Measurements from ENCODE around the gene CACNG1.

GRCh38 chr17:67098006-67098405 is 53.7 kb downstream of the CACNG1 start:
- TF ChIP-seq RAD21 (IDR thresholded peaks at IDR 0.05; ENCODE audit: low read length): no peak
- TF ChIP-seq CTCF (conservative IDR thresholded peaks at IDR 0.05; ENCODE audit: low read depth, low read length): no peak
- no peak for TF ChIP-seq FOS (IDR thresholded peaks at IDR 0.05; ENCODE audit: low read depth, low read length)
- TF ChIP-seq MXI1 (IDR thresholded peaks at IDR 0.05; ENCODE audit: borderline replicate concordance, low read depth, low read length): no peak
- TF ChIP-seq USF2 (IDR thresholded peaks at IDR 0.05; ENCODE audit: low read depth, low read length): no peak
- no peak for TF ChIP-seq ELK1 (IDR thresholded peaks at IDR 0.05; ENCODE audit: borderline replicate concordance, low read depth, low read length)

Measured in IMR-90 (cell line).